Measurements from ENCODE around the gene TMEM190.
A peak's percentile ranks its signal among the peaks of the same experiment; 100 is the strongest.

Gene TMEM190

GRCh38 chr19:55373306-55373992, 3.2 kb upstream of the TMEM190 start:
- Mint-ChIP-seq H3K27ac (peak overlapping the region; percentile 21 to 81 (median 46)), H3K9me3 (no peaks in the 10 kb centered on the region), H3K4me1 (peaks cover 19% of the 10 kb centered on the region), H3K36me3 (ENCODE audit: low read depth) (no peaks in the 10 kb centered on the region), H3K27me3 (ENCODE audit: low read depth) (peaks cover 43% of the 10 kb centered on the region), H3K4me3 (peak overlapping the region in 2 of 3 experiments; percentile 10 to 12)
- TF ChIP-seq CTCF (IDR thresholded peaks at IDR 0.05; ENCODE audit: unreplicated experiment in 3 of 3) = no peak

DNA sequence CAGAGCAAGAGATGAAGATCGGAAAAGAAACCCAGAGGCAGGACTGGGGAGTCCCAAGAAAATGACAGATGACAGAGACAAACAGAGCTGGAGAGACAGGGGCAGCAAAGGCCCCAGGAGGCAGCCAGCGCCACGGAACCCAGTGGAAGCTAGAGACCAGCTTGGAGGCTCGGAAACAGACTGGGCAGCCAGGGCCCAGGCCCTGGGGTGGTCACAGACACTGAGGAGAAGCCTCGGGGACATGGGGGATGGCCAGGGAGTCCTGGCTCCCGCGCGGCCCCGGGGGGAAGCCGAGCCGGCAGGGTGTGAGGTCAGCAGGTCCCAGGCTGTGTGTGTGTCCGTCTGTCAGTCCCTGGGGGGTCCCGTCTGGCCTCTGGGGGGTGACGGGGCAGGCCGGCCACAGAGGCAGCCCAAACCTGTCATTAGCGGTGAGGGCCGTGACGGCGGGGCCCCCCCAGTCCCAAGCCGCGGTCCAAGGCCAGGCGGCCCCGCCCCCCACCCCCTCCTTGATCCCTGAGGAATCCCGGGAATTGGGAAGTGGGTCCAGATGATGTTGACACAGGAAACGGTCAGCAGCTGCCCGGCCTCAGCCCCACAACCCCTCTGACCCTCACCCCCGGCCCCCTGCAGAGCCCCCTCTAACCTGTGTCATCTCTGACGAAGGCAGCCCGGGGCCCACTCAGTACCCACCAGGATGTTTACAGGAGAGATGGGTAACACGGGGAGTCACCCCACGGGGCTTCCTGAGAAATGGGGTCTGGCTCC, 2.5 kb upstream of the TMEM190 start:
- no peak for TF ChIP-seq CTCF (IDR thresholded peaks at IDR 0.05; ENCODE audit: unreplicated experiment in 3 of 3)
- no peaks in the 10 kb centered on the region for H3K9me3 Mint-ChIP-seq
- peaks cover 38% of the 10 kb centered on the region for H3K27me3 Mint-ChIP-seq (ENCODE audit: low read depth)
- peaks cover 24% of the 10 kb centered on the region for H3K4me1 Mint-ChIP-seq
- peak overlapping the region in 2 of 3 experiments; percentile 10 to 12 for H3K4me3 Mint-ChIP-seq
- H3K36me3 Mint-ChIP-seq (ENCODE audit: low read depth) = no peaks in the 10 kb centered on the region
- peak overlapping the region; percentile 21 to 81 (median 46) for H3K27ac Mint-ChIP-seq

DNA sequence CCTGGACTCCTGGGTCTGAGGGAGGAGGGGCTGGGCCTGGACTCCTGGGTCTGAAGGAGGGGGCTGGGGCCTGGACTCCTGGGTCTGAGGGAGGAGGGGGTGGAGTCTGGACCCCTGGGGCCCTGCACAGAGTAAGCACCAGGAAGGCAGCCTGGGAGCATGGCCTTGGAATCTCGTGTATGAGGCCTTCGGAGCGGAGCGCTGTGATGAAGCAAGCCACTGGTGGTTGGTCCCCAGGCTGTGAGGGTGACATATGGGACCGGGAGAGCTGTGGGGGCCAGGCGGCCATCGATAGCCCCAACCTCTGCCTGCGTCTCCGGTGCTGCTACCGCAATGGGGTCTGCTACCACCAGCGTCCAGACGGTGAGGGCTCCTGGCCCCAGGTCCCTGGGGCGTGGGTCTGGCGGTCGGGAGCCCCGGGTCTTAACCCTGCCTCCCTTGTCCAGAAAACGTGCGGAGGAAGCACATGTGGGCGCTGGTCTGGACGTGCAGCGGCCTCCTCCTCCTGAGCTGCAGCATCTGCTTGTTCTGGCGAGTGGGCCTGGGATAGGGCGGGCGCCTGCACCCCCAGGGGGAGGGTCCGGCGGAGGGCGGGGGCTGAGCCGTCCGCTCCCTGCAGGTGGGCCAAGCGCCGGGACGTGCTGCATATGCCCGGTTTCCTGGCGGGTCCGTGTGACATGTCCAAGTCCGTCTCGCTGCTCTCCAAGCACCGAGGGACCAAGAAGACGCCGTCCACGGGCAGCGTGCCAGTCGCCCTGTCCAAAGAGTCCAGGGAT, 918 bp downstream of the TMEM190 start:
- Mint-ChIP-seq H3K4me3 (peak overlapping the region in 1 of 3 experiments; percentile 19), H3K27me3 (ENCODE audit: low read depth) (peaks cover 19% of the 10 kb centered on the region), H3K36me3 (ENCODE audit: low read depth) (no peaks in the 10 kb centered on the region), H3K9me3 (no peaks in the 10 kb centered on the region), H3K4me1 (peaks cover 25% of the 10 kb centered on the region), H3K27ac (no peak overlapping the region)
- TF ChIP-seq CTCF (IDR thresholded peaks at IDR 0.05; ENCODE audit: unreplicated experiment in 3 of 3) = no peak

GRCh38 chr19:55379174-55379573, 2.5 kb downstream of the TMEM190 start:
- Mint-ChIP-seq H3K9me3 (no peaks in the 10 kb centered on the region), H3K27ac (peak overlapping the region; percentile 25 to 71 (median 43)), H3K36me3 (ENCODE audit: low read depth) (no peaks in the 10 kb centered on the region), H3K4me3 (peak overlapping the region in 2 of 3 experiments; percentile 13 to 31), H3K27me3 (ENCODE audit: low read depth) (peaks cover 14% of the 10 kb centered on the region), H3K4me1 (peaks cover 19% of the 10 kb centered on the region)
- TF ChIP-seq CTCF (IDR thresholded peaks at IDR 0.05; ENCODE audit: unreplicated experiment in 3 of 3) = no peak

- H3K4me3 Mint-ChIP-seq = peak overlapping the region; percentile 69 to 79 (median 71)
- H3K4me1 Mint-ChIP-seq = peaks cover 30% of the 10 kb centered on the region
- H3K9me3 Mint-ChIP-seq = no peaks in the 10 kb centered on the region
- TF ChIP-seq CTCF (IDR thresholded peaks at IDR 0.05; ENCODE audit: unreplicated experiment in 3 of 3) = no peak
- H3K36me3 Mint-ChIP-seq (ENCODE audit: low read depth) = peaks cover 10% of the 10 kb centered on the region
- no peak overlapping the region for H3K27ac Mint-ChIP-seq
- peaks cover 11% of the 10 kb centered on the region for H3K27me3 Mint-ChIP-seq (ENCODE audit: low read depth)
Measured at GRCh38 chr19:55382013-55382412, 5.4 kb downstream of the TMEM190 start.
